GM21576 (cell line): ENCODE measurements around the gene ACP4.

Source experiments
- ATAC-seq: cut with Tn5 transposase; IDR thresholded peaks from one replicate; pipeline ENCODE4 v1.9.1; 2021; ENCODE audit warnings: mild to moderate bottlenecking, moderate library complexity; ENCODE audit not compliant: unreplicated experiment

The ACP4 gene

DNA sequence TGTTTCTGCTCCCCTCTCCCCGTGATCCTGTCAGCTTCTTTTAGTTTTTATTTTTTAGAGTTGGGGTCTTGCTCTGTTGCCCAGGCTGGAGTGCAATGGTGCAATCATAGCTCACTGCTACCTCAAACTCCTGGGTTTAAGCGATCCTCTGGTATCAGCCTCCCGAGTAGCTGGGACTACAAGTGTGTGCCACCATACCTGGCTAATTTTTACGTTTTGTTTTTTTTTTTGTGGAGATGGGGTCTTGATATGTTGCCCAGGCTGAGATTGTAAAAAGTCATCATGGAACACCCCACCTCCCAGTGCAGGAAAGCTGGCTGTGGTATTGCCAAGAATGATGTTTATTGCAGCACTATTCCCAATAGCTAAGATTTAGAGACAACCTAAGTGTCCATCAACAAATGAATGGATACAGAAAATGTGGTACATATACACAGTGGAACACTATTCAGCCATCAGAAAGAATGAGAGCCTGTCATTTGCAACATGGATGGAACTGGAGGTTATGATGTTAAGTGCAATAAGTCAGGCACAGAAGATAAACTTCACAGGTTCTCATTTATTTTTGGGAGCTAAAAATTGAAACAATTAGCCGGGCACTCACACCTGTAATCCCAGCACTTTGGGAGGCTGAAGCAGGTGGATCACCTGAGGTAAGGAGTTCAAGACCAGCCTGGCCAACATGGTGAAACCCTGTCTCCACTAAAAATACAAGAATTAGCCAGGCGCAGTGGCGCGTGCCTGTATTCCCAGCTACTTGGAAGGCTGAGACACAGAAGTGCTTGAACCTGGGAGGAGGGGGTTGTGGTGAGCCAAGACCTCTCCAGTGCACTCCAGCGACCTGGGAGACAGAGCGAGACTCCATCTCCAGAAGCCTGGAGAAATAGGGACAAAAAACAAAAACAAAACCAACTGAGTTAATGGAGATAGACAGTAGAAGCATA, 49.8 kb downstream of the ACP4 start:
- ATAC-seq, result no peak

DNA sequence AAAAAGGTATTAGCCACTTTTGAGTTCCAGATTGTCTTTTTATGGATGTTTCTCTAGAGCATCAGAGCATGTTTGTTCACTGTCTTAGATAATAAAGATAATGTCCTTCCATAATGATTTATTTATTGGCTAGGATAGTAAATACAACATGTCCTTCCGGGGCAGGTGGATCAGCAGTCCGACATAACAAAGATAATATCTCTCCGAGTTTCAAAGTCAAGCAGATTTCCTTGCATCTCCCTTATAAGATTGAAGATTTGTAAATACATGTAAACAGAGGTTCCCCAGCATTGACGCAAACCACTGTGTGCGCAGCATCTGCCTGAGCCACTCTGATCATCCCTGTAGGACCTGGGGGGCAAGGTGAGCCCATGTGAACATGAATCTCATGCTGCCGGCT, 51.9 kb downstream of the ACP4 start:
- ATAC-seq, result no peak

DNA sequence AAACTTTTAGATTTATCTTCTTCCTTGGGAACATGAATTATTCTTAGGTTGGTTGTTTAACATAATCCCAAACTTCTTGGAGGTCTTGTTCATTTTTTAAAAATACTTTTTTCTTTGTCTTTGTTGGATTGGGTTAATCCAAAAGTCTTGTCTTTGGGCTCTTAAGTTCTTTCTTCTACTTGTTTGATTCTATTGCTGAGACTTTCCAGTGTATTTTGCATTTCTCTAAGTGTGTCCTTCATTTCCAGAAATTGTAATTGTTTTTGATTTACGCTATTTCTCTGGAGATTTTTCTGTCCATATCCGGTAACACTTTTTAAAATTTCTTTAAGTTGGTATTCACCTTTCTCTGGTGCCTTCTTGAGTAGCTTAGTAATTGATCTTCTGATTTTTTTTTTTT, 53.0 kb downstream of the ACP4 start:
- no peak for ATAC-seq

DNA sequence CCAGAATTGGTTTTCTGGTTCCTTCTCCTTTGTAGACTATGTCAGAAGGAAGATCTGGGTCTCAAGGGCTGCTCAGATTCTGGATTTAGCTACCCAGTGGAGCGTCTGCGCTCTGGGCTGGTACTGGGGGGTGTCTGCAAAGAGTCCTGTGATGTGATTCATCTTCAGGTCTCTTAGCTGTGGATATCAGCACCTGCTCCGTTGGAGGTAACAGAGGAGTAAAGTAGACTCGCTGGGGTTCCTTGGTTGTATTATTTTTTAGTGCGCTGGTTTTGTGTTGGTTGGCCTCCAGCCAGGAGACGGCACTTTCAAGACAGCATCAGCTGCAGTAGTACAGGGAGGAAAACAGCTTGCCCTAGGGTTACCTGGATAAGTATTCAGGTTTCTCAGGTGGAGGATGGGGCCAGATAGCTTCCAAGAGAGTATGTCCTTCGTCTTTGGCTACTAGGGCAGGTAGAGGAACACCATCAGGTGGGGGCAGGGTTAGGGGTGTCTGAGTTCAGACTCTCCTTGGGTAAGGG, 53.5 kb downstream of the ACP4 start:
- ATAC-seq, result no peak

DNA sequence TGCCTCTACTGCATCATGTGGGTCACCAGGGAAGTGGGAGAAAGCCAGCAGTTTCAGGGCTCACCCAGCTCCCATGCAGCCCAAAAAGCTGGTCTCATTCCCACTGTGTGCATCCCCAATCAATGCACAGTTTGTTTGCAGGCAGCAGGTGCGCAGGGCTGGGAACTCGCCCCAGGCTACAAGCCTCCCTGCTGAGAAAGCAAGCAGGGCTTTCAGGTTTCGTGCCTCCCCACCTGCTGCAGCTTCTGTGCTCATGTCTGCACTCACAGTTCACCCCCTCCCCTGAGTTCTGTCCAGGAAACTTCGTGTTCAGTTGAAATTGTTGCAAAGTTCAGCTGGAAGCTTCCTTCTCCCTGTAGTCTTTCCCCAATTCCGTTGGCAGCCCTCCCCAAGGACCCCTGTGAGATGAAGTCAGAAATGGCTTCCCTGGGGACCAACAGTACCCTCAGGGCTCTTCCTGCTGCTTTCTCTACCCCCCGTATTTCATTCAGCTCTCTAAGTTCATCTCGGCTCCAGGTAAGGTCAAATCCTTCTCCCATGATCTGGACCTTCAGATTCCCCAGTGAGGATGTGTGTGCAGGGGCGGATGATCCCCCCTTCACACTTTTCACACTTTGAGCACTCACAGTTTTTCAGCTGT, 54.2 kb downstream of the ACP4 start:
- ATAC-seq, result no peak
